ENCODE data around the gene VPS33B. TPM values are rescaled to one million over a fixed set of nuclear protein-coding genes. Genes with fewer than 3 reads are reported as not detected.

The VPS33B gene
- total RNA-seq, 2 experiments from 2014 or later, result 22.2 to 22.9 TPM

- POLR2A ChIA-PET, result interaction anchor here (1.1 to 5.1 kb wide), 3 partner anchors 9 to 13 kb away, joined by 3 to 38 read pairs (median 6); no protein-coding TSS in a partner anchor
- H3K4me1 Mint-ChIP-seq (ENCODE audit: low read depth), result peaks cover under 1% of the 10 kb centered on the region
- CTCF ChIA-PET, result interaction anchor here (1.1 to 5.8 kb wide), 4 partner anchors 8 to 88 kb away, joined by 3 to 38 read pairs (median 12); no protein-coding TSS in a partner anchor
- no peaks in the 10 kb centered on the region for H3K9me3 Mint-ChIP-seq
- H3K27ac Mint-ChIP-seq, result no peak overlapping the region
- TF ChIP-seq CTCF (IDR thresholded peaks at IDR 0.05), result no peak
- no peaks in the 10 kb centered on the region for H3K27me3 Mint-ChIP-seq
- intact Hi-C loops (cut with micrococcal nuclease), result no loop called here
- H3K4me3 Mint-ChIP-seq, result no peak overlapping the region
- no peak for DNase-seq
- ATAC-seq, result no peak
- peaks cover 51% of the 10 kb centered on the region for H3K36me3 Mint-ChIP-seq (ENCODE audit: low read depth)
These were observed 55.2 kb downstream of the VPS33B start for GRCh38 chr15:90967206-90967605.

GRCh38 chr15:90966262-90966661 is 56.1 kb downstream of the VPS33B start:
- peaks cover 2% of the 10 kb centered on the region for H3K4me1 Mint-ChIP-seq (ENCODE audit: low read depth)
- H3K27ac Mint-ChIP-seq, result no peak overlapping the region
- TF ChIP-seq CTCF (IDR thresholded peaks at IDR 0.05), result no peak
- ChIA-PET CTCF (interaction anchor here (1.0 to 1.3 kb wide), 5 partner anchors 9 to 89 kb away, joined by 3 to 21 read pairs (median 3); no protein-coding TSS in a partner anchor), POLR2A (interaction anchor here (1.1 to 5.1 kb wide), 3 partner anchors 8 to 13 kb away, joined by 3 to 38 read pairs (median 6); no protein-coding TSS in a partner anchor)
- H3K9me3 Mint-ChIP-seq, result no peaks in the 10 kb centered on the region
- no peak overlapping the region for H3K4me3 Mint-ChIP-seq
- DNase-seq (no peak), ATAC-seq (no peak)
- no peaks in the 10 kb centered on the region for H3K27me3 Mint-ChIP-seq
- H3K36me3 Mint-ChIP-seq (ENCODE audit: low read depth), result peaks cover 60% of the 10 kb centered on the region
- intact Hi-C loops (cut with micrococcal nuclease), result no loop called here

- no peak overlapping the region for H3K4me3 Mint-ChIP-seq
- no peak overlapping the region for H3K27ac Mint-ChIP-seq
- ATAC-seq (no peak), DNase-seq (no peak)
- no peaks in the 10 kb centered on the region for H3K27me3 Mint-ChIP-seq
- no peaks in the 10 kb centered on the region for H3K9me3 Mint-ChIP-seq
- intact Hi-C loops (cut with micrococcal nuclease), result no loop called here
- ChIA-PET POLR2A (interaction anchor here (1.2 kb wide), 2 partner anchors 16 to 31 kb away, joined by 3 to 5 read pairs; no protein-coding TSS in a partner anchor), CTCF (interaction anchor here (1.4 kb wide), 1 partner anchor 29 kb away, joined by 5 read pairs; no protein-coding TSS in a partner anchor)
- peaks cover 2% of the 10 kb centered on the region for H3K4me1 Mint-ChIP-seq (ENCODE audit: low read depth)
- TF ChIP-seq CTCF (IDR thresholded peaks at IDR 0.05), result no peak
- peaks cover 57% of the 10 kb centered on the region for H3K36me3 Mint-ChIP-seq (ENCODE audit: low read depth)
These were observed 60.4 kb downstream of the VPS33B start for GRCh38 chr15:90962021-90962420.

GRCh38 chr15:90960298-90961091 is 61.9 kb downstream of the VPS33B start:
- ChIA-PET CTCF (interaction anchor here (0.8 to 8.0 kb wide), 4 partner anchors 18 to 95 kb away, joined by 4 to 178 read pairs (median 23); partner anchors contain the start of genes HDDC3 and UNC45A), POLR2A (interaction anchor here (0.7 to 4.5 kb wide), 2 partner anchors 8 to 29 kb away, joined by 3 to 38 read pairs; no protein-coding TSS in a partner anchor)
- Mint-ChIP-seq H3K4me1 (ENCODE audit: low read depth) (peaks cover 5% of the 10 kb centered on the region), H3K27ac (no peak overlapping the region), H3K9me3 (no peaks in the 10 kb centered on the region), H3K36me3 (ENCODE audit: low read depth) (peaks cover 55% of the 10 kb centered on the region), H3K27me3 (no peaks in the 10 kb centered on the region), H3K4me3 (no peak overlapping the region)
- intact Hi-C loops (cut with micrococcal nuclease), result no loop called here
- no peak for TF ChIP-seq CTCF (IDR thresholded peaks at IDR 0.05)
- ATAC-seq, result no peak
- no peak for DNase-seq
